GM19372 (cell line): Measurements from ENCODE around the gene ZBTB20.
A peak's percentile ranks its signal among the peaks of the same experiment; 100 is the strongest.

Experiments used
- ATAC-seq: cut with Tn5 transposase; IDR thresholded peaks from one replicate; pipeline ENCODE4 v1.9.1; 2021; ENCODE audit warnings: mild to moderate bottlenecking, low read depth, moderate library complexity; ENCODE audit not compliant: unreplicated experiment

The ZBTB20 gene

DNA sequence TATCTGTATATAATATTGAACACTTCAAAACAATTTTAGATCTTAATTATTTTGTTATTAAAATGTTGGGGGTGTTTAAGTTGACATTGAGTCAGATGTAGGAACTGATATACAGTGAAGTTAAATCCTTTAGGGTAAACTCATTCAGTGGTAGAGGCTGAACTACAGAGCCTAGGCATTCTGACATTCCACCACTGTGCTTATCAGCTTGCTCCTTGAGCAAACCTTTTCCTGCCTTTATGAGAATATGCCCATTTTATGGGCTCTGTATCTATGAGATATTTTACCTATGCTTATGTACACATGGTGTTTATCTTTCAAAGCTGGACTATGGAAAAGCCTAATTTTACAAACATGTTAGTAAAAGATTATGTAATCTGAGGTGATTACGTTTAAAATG is 407.5 kb downstream of the ZBTB20 start:
- no peak for ATAC-seq

- ATAC-seq, result no peak
Measured at GRCh38 chr3:114732353-114732752, 414.7 kb downstream of the ZBTB20 start.

GRCh38 chr3:114730397-114730796 is 416.7 kb downstream of the ZBTB20 start:
- no peak for ATAC-seq

DNA sequence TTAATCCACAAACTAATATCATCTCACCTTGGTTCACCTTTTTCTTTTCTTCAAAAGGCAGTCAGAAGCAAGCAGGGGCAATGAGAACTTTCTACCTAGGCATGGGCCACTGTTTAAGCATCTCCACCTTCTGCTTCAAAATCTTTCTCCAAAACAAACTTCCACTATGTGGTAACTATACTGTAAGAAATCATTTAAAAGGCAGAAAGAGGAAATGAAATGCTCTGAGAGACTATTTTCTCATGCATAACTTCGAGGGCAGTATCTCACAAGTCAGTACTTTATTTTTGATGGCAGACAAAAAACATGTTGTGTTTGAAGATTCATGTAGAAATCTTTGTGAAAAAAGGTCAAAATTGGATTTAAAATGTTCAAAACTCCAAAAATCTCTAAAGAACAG is 419.7 kb downstream of the ZBTB20 start:
- ATAC-seq, result no peak

DNA sequence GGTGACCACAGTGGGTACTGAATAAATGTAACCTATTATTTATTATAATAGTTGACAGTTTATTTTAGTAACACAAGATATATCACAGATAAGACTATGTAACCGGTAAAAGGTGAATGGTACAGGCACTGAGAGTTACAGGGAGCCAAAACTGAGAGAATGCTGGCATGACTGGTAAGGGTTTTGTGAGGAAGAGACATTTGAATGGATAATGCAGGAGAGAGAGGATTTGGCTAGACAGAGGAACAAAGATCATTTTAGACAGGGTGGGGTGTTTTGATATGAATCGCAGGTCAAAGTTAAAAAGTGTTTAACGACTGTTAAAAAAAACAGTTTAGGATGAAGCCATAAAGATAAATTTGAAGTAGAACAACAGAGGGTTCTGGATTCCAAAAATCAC is 421.1 kb downstream of the ZBTB20 start:
- ATAC-seq, result no peak

DNA sequence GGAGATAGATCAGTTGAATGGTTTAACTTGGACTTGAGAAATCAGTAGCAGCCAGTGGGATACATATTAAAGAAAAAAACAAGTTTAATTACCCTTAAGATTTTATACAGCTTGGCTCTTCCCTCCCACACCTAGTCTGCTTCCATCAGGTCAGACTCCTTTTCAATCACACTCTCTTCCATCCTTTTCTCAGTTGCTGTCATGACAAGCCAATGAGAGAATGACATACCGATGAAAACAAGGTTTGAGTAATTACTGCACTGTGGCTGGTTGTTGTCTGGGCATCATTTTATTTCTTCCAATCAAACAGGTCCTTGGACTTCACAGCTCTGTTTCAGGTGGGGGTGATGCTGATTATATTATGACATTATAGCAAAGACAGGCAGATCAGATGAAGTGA is 424.6 kb downstream of the ZBTB20 start:
- ATAC-seq, result no peak

DNA sequence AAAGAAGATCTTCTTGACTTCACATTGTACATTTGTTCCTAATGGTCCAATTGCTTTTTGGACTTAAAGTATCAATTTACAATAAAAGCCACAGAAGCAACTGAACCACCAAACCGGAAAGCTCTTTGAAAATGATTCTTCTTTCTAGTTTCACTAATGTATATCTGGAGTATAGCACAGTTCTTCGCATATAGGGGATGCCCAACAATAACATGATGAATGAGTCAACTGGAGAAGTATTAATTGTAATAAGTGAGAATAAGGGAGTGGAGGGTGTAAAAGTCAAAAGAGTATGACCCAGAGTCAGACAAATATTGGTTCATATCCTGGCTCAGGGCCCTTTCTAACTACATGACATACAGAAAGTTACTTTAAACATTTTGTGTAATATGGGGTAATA is 425.2 kb downstream of the ZBTB20 start:
- ATAC-seq, result peak; percentile 81

- no peak for ATAC-seq
Measured at GRCh38 chr3:114721209-114721608, 425.9 kb downstream of the ZBTB20 start.

GRCh38 chr3:114718898-114719210 is 428.2 kb downstream of the ZBTB20 start:
- ATAC-seq, result no peak

- no peak for ATAC-seq
Measured at GRCh38 chr3:114718071-114718897, 428.8 kb downstream of the ZBTB20 start.

- ATAC-seq, result no peak
Measured at GRCh38 chr3:114716916-114717315, 430.2 kb downstream of the ZBTB20 start.

GRCh38 chr3:114716126-114716525 is 431.0 kb downstream of the ZBTB20 start:
- no peak for ATAC-seq

- ATAC-seq, result no peak
Measured at GRCh38 chr3:114714957-114715460, 432.1 kb downstream of the ZBTB20 start.

DNA sequence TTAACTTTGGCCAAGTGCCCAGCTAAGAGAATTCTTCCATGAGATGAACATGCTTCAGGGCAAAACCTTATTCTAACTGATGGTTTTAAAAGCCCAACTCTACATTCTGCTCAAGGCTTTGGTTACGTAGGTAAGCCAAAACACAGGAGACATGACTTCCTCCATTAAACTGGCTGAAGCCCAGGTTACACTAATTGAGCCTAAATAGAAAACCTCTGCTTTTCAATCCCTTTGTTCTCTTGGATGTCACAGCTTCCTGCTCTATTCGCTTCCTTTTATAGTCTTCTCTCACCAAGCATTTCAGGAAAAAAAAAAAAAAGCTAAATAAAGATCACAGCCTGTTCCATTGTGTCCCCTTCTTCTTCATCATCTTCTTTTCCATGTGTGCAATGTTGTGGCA is 432.9 kb downstream of the ZBTB20 start:
- no peak for ATAC-seq

- ATAC-seq, result no peak
Measured at GRCh38 chr3:114712728-114713492, 434.2 kb downstream of the ZBTB20 start.

DNA sequence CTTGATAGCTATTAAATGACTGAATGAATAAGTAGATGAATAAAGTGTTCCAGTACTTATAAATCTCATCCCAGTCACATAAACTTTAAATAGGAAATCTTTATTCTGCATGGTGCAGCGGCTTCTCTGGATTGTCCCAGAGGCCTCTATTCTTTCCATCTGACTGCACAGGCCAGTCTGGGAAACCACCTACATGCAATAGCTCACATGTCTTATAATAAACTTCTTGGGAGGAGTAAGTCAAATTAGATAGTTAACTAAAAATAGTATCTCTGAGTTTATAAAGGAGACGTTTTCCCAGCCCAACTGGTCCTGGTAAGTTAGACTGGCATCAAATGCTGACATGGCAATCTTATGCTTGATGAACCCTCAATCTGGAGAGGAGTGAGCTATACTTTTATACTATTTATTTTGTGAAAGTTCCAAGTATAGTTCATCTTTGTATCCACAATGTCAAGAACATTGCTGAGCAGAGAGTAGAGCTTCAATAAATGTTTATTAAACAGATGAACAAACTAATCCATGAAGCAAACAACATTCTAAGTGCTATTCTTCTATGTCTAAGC is 435.7 kb downstream of the ZBTB20 start:
- no peak for ATAC-seq

- no peak for ATAC-seq
Measured at GRCh38 chr3:114709102-114709501, 438.0 kb downstream of the ZBTB20 start.

GRCh38 chr3:114707252-114707860 is 439.7 kb downstream of the ZBTB20 start:
- no peak for ATAC-seq

- peak; percentile 63 for ATAC-seq
Measured at GRCh38 chr3:114706591-114707232, 440.4 kb downstream of the ZBTB20 start.

GRCh38 chr3:114700637-114701234 is 446.4 kb downstream of the ZBTB20 start:
- no peak for ATAC-seq
